IMR-90 (cell line): Measurements from ENCODE around the gene MCUB.

Source experiments
- MAFK ChIP-seq: IDR thresholded peaks from 2 replicates; pipeline ENCODE4 v1.6.1; 2012; ENCODE audit warnings: low read depth, low read length, improper control_type of control experiment
- MAZ ChIP-seq: IDR thresholded peaks from 2 replicates; pipeline ENCODE4 v1.6.1; 2012; ENCODE audit warnings: low read depth, mild to moderate bottlenecking, low read length, improper control_type of control experiment, moderate library complexity, borderline replicate concordance
- POLR2A ChIP-seq: IDR thresholded peaks from 2 replicates; pipeline ENCODE4 v1.6.1; 2012; ENCODE audit warnings: mild to moderate bottlenecking, low read depth, low read length
- RAD21 ChIP-seq: IDR thresholded peaks from 2 replicates; pipeline ENCODE4 v1.6.1; 2012; ENCODE audit warnings: low read length, improper control_type of control experiment
- TF ChIP-seq, protein P1 (sequence below): conservative IDR thresholded peaks from 2 replicates; pipeline ENCODE4 v1.5.1; 2012; ENCODE audit warnings: mild to moderate bottlenecking, low read depth, low read length, improper control_type of control experiment

DNA sequence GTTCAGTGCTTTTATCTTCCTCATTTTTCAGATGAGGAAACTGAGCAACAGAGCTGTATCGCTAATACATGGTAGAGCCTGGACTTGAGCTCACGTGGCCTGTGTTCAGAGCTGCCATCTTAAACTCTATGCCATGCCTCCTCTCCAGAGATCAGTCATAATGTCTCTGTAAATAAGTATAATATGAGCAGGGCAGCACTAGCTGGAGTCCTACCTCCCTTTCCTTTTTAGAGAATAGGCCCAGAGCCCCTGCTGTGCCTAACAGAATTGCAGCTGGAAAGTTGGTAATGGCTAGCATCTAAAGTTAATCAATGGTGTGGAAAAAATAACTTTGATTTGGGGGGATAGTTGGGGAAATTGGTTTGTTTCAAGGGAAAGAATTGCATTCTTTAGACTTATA, 122.8 kb downstream of the MCUB start:
- no peak for TF ChIP-seq MAZ
- TF ChIP-seq, protein P1, sequence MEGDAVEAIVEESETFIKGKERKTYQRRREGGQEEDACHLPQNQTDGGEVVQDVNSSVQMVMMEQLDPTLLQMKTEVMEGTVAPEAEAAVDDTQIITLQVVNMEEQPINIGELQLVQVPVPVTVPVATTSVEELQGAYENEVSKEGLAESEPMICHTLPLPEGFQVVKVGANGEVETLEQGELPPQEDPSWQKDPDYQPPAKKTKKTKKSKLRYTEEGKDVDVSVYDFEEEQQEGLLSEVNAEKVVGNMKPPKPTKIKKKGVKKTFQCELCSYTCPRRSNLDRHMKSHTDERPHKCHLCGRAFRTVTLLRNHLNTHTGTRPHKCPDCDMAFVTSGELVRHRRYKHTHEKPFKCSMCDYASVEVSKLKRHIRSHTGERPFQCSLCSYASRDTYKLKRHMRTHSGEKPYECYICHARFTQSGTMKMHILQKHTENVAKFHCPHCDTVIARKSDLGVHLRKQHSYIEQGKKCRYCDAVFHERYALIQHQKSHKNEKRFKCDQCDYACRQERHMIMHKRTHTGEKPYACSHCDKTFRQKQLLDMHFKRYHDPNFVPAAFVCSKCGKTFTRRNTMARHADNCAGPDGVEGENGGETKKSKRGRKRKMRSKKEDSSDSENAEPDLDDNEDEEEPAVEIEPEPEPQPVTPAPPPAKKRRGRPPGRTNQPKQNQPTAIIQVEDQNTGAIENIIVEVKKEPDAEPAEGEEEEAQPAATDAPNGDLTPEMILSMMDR: no peak
- no peak for TF ChIP-seq POLR2A
- no peak for TF ChIP-seq RAD21
- TF ChIP-seq MAFK: no peak
